GM19468 (cell line): ENCODE data around the gene CARD10.
"Not testable (repeated sequence)": the region's sequence is repeated elsewhere in the genome, so short reads cannot be mapped to it uniquely, and the experiment has no call there.

ENCODE experiments used
- ATAC-seq: cut with Tn5 transposase; IDR thresholded peaks from one replicate; pipeline ENCODE4 v1.9.1; 2021; ENCODE audit warnings: mild to moderate bottlenecking, moderate library complexity, moderate number of reproducible peaks; ENCODE audit not compliant: unreplicated experiment; ENCODE audit errors: extremely low read depth

The CARD10 gene

GRCh38 chr22:37527081-37527752 is 8.0 kb upstream of the CARD10 start:
- not testable (repeated sequence) for ATAC-seq

- ATAC-seq, result no peak
These were observed 7.2 kb upstream of the CARD10 start for GRCh38 chr22:37526376-37526775.

- ATAC-seq, result no peak
These were observed 6.6 kb upstream of the CARD10 start for GRCh38 chr22:37525746-37526350.

GRCh38 chr22:37525073-37525745 is 6.0 kb upstream of the CARD10 start:
- no peak for ATAC-seq

GRCh38 chr22:37522482-37522881 is 3.3 kb upstream of the CARD10 start:
- ATAC-seq, result no peak

GRCh38 chr22:37521236-37521739 is 2.1 kb upstream of the CARD10 start:
- ATAC-seq, result no peak

GRCh38 chr22:37520776-37521191 is 1.6 kb upstream of the CARD10 start:
- ATAC-seq, result no peak

GRCh38 chr22:37518509-37519267 is 527 bp downstream of the CARD10 start:
- ATAC-seq, result no peak

- no peak for ATAC-seq
These were observed 1.3 kb downstream of the CARD10 start for GRCh38 chr22:37517826-37518450.

GRCh38 chr22:37516456-37516855 is 2.8 kb downstream of the CARD10 start:
- no peak for ATAC-seq

- no peak for ATAC-seq
These were observed 3.3 kb downstream of the CARD10 start for GRCh38 chr22:37515901-37516300.

GRCh38 chr22:37514526-37515051 is 4.6 kb downstream of the CARD10 start:
- ATAC-seq, result no peak

GRCh38 chr22:37511395-37512104 is 7.7 kb downstream of the CARD10 start:
- no peak for ATAC-seq

GRCh38 chr22:37510091-37510490 is 9.1 kb downstream of the CARD10 start:
- ATAC-seq, result no peak

GRCh38 chr22:37509059-37509860 is 10.0 kb downstream of the CARD10 start:
- ATAC-seq, result no peak

GRCh38 chr22:37508431-37508992 is 10.7 kb downstream of the CARD10 start:
- ATAC-seq, result no peak

- ATAC-seq, result no peak
These were observed 11.5 kb downstream of the CARD10 start for GRCh38 chr22:37507731-37508130.

GRCh38 chr22:37505989-37506388 is 13.2 kb downstream of the CARD10 start:
- no peak for ATAC-seq
